GM18951 (cell line): ENCODE results near the gene SPHKAP.

ENCODE experiments used
- POLR2A ChIP-seq: IDR thresholded peaks from 4 replicates; pipeline ENCODE4 v1.6.1; 2011; ENCODE audit warnings: mild to moderate bottlenecking; ENCODE audit not compliant: insufficient read length, insufficient read depth; ENCODE audit errors: extremely low read depth
- in situ Hi-C: fragments of 300-500 bp; cut with MboI; formaldehyde crosslinking; loops from one replicate; pipeline ENCODE4 v1.12.0; 2022; ENCODE audit warnings: low sequenced_read_pairs, mixed read lengths, inconsistent platforms; ENCODE audit not compliant: unreplicated experiment

The SPHKAP gene

GRCh38 chr2:228039752-228040534 lies 141.5 kb downstream of the SPHKAP start:
- no peak for TF ChIP-seq POLR2A
- in situ Hi-C loops: no loop called here

- in situ Hi-C loops: no loop called here
- no peak for TF ChIP-seq POLR2A
Measured at GRCh38 chr2:228038967-228039366, 142.5 kb downstream of the SPHKAP start.

DNA sequence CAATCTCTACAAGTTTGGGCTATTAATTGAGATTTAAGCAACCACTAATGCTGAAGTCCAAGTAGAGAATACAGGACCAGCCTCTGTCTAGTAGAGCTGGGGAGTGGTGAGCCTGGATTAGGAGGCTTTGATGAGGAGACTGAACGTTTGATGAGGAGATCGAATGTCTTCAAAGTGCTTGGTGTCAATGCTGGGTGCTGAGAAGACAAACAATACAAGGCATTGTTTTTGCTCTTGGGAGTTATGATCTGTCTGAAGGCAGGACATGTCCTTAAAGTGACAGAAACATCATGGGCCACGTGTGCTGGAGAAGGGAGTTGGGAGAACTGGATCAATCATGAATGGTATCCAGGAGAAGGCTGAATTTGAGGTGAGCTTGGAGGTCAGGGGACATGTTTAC lies 143.6 kb downstream of the SPHKAP start:
- in situ Hi-C loops: no loop called here

GRCh38 chr2:228023619-228024018 lies 157.9 kb downstream of the SPHKAP start:
- in situ Hi-C loops: no loop called here
- no peak for TF ChIP-seq POLR2A

More for the DNA sequence above, 143.6 kb downstream of the SPHKAP start:
- TF ChIP-seq POLR2A: no peak

DNA sequence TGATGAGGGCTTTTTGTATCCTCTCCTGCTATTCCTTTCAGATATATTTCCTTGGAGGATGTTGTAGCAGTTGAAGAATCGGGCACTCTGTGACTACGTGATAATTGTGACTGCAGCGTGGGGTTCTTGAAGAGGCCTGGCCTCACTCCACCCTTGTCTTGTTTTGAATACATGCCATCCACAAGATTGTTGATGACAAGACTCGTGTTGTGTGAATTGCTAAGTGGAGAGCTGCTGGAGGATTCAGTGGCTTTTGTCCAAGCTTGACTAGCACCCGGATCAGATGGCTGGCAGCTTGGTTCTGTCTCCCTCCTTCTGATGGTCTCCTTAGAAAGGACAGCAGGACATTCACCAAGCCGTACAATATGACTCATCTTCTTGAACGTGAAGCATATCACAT lies 163.2 kb downstream of the SPHKAP start:
- TF ChIP-seq POLR2A: no peak
- in situ Hi-C loops: no loop called here

DNA sequence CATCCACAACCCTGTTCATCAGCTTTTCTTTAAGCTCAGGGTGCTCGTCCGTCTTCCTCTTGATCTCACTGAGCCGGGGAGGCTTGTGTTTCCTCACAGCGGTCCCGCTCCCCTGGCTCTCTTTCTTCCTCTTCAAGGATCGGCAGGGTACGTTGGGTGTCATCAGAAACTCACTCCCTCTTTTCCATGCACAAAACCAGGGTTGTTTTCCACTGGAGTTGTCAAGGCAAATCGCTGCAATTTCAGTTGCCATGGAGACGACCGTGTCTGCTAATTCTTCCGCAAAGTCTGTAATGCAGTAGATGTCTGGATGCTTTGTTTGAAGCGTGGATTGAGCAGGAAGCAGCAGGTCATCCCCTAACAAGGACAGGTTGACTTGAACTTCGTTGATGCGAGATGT lies 163.7 kb downstream of the SPHKAP start:
- TF ChIP-seq POLR2A: no peak

DNA sequence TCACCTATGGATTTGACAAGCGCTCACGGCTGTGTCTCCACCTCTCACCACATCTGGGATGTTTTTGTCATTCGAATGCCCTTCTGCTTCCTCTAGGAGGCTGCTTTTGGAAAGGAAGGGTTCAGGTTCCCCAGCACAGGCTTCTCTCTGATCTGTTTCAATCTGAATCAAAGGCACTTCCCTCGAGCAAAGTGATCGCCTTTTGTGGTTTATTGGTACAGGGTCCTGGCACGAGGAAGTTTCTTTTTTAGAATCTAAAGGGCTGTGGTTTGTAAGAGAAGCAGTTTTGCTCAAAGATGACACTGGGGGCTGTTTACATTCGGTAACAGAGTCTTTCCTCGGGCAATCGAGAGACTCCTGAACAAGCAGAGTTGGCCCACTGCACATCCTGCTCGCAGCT lies 165.1 kb downstream of the SPHKAP start:
- in situ Hi-C loops: no loop called here
- TF ChIP-seq POLR2A: no peak

More for the DNA sequence above, 163.7 kb downstream of the SPHKAP start:
- in situ Hi-C loops: no loop called here

- in situ Hi-C loops: no loop called here
- TF ChIP-seq POLR2A: no peak
Measured at GRCh38 chr2:228015741-228016140, 165.7 kb downstream of the SPHKAP start.

GRCh38 chr2:227996366-227996765 lies 185.1 kb downstream of the SPHKAP start:
- no peak for TF ChIP-seq POLR2A
- in situ Hi-C loops: no loop called here

DNA sequence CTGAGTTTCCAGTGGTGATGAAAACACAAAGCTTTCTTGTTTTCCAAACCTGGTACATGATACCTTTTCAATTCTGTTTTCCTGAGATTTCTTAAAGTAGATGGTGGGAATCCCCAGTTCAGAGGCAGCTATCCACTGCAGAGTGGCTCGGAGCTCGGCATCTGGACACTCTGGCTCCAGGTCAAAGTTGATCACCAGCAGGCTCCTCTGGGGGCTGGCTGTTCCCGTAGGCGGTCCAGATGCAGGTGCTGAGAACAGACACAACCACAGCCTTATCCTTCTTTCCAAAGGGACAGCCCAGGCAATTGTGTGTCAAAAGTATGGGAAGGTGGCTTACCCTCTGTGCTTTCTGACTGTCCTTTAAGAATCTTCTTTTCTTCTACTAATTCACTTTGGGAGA lies 190.6 kb downstream of the SPHKAP start:
- TF ChIP-seq POLR2A: no peak
- in situ Hi-C loops: no loop called here

GRCh38 chr2:227973241-227973640 lies 208.2 kb downstream of the SPHKAP start:
- in situ Hi-C loops: no loop called here
- TF ChIP-seq POLR2A: no peak

DNA sequence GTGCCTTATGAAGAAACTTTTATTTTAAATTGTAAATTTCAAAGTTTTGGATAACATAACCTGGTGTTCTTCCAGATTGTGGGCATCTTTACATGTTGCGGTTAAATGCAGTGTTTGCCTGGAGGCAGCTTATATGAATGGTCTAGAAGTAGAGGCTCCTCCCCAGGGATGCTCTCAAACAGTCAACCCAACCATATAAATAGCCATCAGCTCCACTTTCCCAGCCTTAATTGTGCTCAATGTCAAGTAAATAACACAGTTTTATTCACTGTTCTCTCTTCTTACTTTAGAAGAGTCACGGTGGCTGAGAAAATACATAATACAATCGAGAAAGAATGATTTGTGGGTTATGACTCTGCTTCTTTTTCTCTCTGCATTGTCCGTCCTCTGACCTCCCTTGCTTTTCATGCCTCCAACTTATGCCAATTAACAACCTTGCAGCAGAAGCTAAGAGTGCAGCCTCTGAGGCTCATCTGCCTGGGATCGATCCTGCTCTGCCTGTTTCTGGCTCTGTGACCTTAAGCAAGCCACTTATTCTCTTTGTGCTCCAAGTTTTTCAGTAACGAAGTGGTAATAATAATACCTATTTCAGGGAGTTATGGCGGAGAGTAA lies 209.8 kb downstream of the SPHKAP start:
- TF ChIP-seq POLR2A: no peak
- in situ Hi-C loops: no loop called here

GRCh38 chr2:227960317-227960716 lies 221.2 kb downstream of the SPHKAP start:
- in situ Hi-C loops: no loop called here
- no peak for TF ChIP-seq POLR2A

GRCh38 chr2:227942965-227943364 lies 238.5 kb downstream of the SPHKAP start:
- TF ChIP-seq POLR2A: no peak
- in situ Hi-C loops: no loop called here

DNA sequence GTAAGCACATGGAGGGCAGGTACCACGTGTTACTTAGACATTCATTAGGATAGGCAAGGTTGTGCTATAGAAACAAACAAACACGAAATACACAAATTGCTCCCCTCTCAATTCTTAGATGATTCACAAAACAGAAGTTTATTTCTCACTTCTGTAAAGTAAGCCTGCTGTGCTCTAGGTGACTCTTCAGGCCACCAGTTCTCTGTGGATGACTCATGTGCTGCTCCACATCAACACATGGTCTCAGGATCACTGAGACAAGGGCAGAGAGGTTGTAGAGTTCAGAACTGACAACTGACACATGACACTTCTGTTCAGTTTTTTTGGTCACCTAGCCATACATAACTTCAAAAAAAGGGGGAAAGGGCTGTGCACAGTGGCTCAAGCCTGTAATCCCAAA lies 239.5 kb downstream of the SPHKAP start:
- in situ Hi-C loops: no loop called here
- no peak for TF ChIP-seq POLR2A
